PFSK-1 (cell line): ENCODE measurements around the gene IL18.

ENCODE experiments used
- FOXP2 ChIP-seq: optimal IDR thresholded peaks from 2 replicates; pipeline ENCODE3; 2011; ENCODE audit warnings: borderline replicate concordance, control low read depth, inconsistent platforms; ENCODE audit not compliant: insufficient read depth; ENCODE audit errors: extremely low read length, extremely low read depth
- POLR2AphosphoS5 ChIP-seq: IDR thresholded peaks from 2 replicates; pipeline ENCODE4 v1.6.1; 2012; ENCODE audit warnings: low read depth, mild to moderate bottlenecking, control low read depth, low read length, moderate library complexity
- REST ChIP-seq, 2 experiments: IDR thresholded peaks; 2 replicates each; pipeline versions ENCODE4 v1.6.1 to v1.8.0; 2011 to 2012; ENCODE audit warnings: low read depth in 2 of 2, low read length in 2 of 2, control low read depth in 1 of 2, inconsistent platforms in 1 of 2, mild to moderate bottlenecking in 1 of 2, moderate library complexity in 1 of 2; ENCODE audit not compliant: insufficient read depth in 1 of 2
- SIN3A ChIP-seq: IDR thresholded peaks from 2 replicates; pipeline ENCODE4 v1.6.1; 2012; ENCODE audit warnings: mild to moderate bottlenecking, low read length, moderate library complexity, borderline replicate concordance; ENCODE audit not compliant: insufficient read depth
- TAF1 ChIP-seq: IDR thresholded peaks from 2 replicates; pipeline ENCODE4 v1.6.1; 2012; ENCODE audit warnings: low read length, control low read depth, borderline replicate concordance; ENCODE audit not compliant: insufficient read depth

IL18 gene

DNA sequence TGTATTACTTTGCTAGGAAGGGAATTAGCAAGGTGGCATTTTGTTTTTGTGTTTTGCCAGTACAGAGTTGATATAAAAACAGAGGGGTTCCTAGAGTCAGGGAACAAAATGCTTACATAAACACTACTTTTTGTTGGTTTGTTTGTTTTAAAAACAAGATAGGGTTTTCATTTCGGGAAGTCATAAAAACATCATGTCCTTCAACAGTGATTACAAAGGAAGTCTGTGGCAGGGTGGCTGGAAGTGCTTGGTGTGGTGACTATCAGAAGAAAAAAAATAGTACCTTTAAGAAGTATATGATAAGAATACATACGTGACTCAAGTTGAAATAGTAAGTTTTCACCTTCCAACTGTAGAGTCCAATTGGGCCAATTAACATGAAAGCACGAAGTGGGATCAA lies 1.2 kb upstream of the IL18 start:
- TF ChIP-seq SIN3A = no peak
- no peak for TF ChIP-seq TAF1
- TF ChIP-seq FOXP2 = no peak
- no peak for TF ChIP-seq POLR2AphosphoS5
- TF ChIP-seq REST (IDR thresholded peaks at IDR 0.05; ENCODE audit: insufficient read depth in 1 of 2, low read depth in 2 of 2, low read length in 2 of 2) = no peak

- TF ChIP-seq TAF1 = no peak
- no peak for TF ChIP-seq REST (IDR thresholded peaks at IDR 0.05; ENCODE audit: insufficient read depth in 1 of 2, low read depth in 2 of 2, low read length in 2 of 2)
- TF ChIP-seq SIN3A = no peak
- no peak for TF ChIP-seq POLR2AphosphoS5
- no peak for TF ChIP-seq FOXP2
These were observed 940 bp downstream of the IL18 start for GRCh38 chr11:112162761-112163546.

DNA sequence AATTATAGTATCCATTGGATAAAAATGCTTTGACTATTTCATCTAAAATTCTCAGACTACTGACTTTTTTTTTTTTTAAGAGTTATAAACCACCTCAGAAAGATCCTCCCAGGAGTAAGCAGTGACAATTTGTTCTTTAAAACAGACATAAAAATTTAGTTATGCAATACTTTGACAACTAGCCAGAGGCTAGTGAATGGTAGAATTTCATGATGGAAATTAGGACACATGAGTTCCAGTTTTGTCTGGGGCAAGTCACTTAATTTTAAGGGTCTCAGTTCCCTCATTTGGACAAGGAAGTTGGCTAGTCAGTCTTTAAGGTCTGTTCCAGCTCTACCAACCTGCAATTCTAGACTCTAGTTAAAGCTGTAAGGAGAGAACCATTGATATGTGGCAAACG lies 2.9 kb downstream of the IL18 start:
- no peak for TF ChIP-seq FOXP2
- TF ChIP-seq POLR2AphosphoS5 = no peak
- TF ChIP-seq SIN3A = no peak
- no peak for TF ChIP-seq TAF1
- no peak for TF ChIP-seq REST (IDR thresholded peaks at IDR 0.05; ENCODE audit: insufficient read depth in 1 of 2, low read depth in 2 of 2, low read length in 2 of 2)

GRCh38 chr11:112160091-112160848 lies 3.6 kb downstream of the IL18 start:
- TF ChIP-seq SIN3A (no peak), REST (IDR thresholded peaks at IDR 0.05; ENCODE audit: insufficient read depth in 1 of 2, low read depth in 2 of 2, low read length in 2 of 2) (no peak), POLR2AphosphoS5 (no peak), FOXP2 (no peak), TAF1 (no peak)
